Measurements from ENCODE around the gene CUL5.

- TF ChIP-seq CTCF (IDR thresholded peaks at IDR 0.05) (no peak), POLR2AphosphoS5 (IDR thresholded peaks at IDR 0.05) (no peak), POLR2A (IDR thresholded peaks at IDR 0.05) (no peak)
These were observed 133.6 kb downstream of the CUL5 start for GRCh38 chr11:108142304-108142703.

Measured in prostate gland (tissue), 2 donors.